ENCODE measurements around the gene NPPA.

The NPPA gene

GRCh38 chr1:11841245-11842153 is 6.1 kb downstream of the NPPA start:
- no peak for DNase-seq

GRCh38 chr1:11839727-11840705 is 7.6 kb downstream of the NPPA start:
- DNase-seq = no peak

- peak; percentile 29 to 36 for DNase-seq
These were observed 9.0 kb downstream of the NPPA start for GRCh38 chr1:11838349-11839272.

- no peak for DNase-seq
These were observed 9.7 kb downstream of the NPPA start for GRCh38 chr1:11837767-11838348.

- DNase-seq = no peak
These were observed 10.4 kb downstream of the NPPA start for GRCh38 chr1:11836955-11837766.

GRCh38 chr1:11835441-11836225 is 11.9 kb downstream of the NPPA start:
- DNase-seq = no peak

- DNase-seq = no peak
These were observed 13.7 kb downstream of the NPPA start for GRCh38 chr1:11833900-11834299.

GRCh38 chr1:11833497-11833896 is 14.1 kb downstream of the NPPA start:
- no peak for DNase-seq

- DNase-seq = no peak
These were observed 15.4 kb downstream of the NPPA start for GRCh38 chr1:11831945-11832725.

GRCh38 chr1:11828511-11828910 is 19.1 kb downstream of the NPPA start:
- no peak for DNase-seq

- no peak for DNase-seq
These were observed 20.6 kb downstream of the NPPA start for GRCh38 chr1:11826946-11827345.

- DNase-seq = no peak
These were observed 22.5 kb downstream of the NPPA start for GRCh38 chr1:11825131-11825530.

GRCh38 chr1:11823366-11824137 is 24.0 kb downstream of the NPPA start:
- DNase-seq = no peak

GRCh38 chr1:11822091-11822490 is 25.5 kb downstream of the NPPA start:
- DNase-seq = no peak

- no peak for DNase-seq
These were observed 30.4 kb downstream of the NPPA start for GRCh38 chr1:11817192-11817591.

- DNase-seq = no peak
These were observed 34.6 kb downstream of the NPPA start for GRCh38 chr1:11813021-11813420.

GRCh38 chr1:11807133-11807532 is 40.5 kb downstream of the NPPA start:
- DNase-seq = no peak

GRCh38 chr1:11806307-11806936 is 41.2 kb downstream of the NPPA start:
- DNase-seq = peak in 1 of 2 experiments; percentile 54
